Measurements from ENCODE around the gene IL21R.
"Not testable (repeated sequence)": the region's sequence is repeated elsewhere in the genome, so short reads cannot be mapped to it uniquely, and the experiment has no call there.

The IL21R gene

DNA sequence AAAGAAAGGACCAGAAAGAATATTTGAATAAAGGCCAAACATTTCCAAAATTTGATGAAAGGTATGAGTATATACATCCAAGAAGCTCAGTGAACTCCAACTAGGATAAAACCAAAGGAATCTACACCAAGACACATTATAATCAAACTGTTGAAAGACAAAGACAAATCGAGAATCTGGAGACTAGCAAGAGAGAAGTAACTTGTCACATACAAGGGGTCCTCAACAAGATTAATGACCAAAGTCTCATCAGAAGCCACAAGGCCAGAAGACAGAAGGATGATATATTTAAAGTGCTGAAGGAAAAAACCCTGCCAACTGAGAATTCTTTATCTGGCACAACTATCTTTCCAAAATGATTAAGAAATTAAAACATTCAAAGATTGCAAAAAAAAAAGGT lies 9.3 kb upstream of the IL21R start:
- TF ChIP-seq ZFX (IDR thresholded peaks at IDR 0.05; ENCODE audit: borderline replicate concordance): no peak
- TF ChIP-seq, protein P1, sequence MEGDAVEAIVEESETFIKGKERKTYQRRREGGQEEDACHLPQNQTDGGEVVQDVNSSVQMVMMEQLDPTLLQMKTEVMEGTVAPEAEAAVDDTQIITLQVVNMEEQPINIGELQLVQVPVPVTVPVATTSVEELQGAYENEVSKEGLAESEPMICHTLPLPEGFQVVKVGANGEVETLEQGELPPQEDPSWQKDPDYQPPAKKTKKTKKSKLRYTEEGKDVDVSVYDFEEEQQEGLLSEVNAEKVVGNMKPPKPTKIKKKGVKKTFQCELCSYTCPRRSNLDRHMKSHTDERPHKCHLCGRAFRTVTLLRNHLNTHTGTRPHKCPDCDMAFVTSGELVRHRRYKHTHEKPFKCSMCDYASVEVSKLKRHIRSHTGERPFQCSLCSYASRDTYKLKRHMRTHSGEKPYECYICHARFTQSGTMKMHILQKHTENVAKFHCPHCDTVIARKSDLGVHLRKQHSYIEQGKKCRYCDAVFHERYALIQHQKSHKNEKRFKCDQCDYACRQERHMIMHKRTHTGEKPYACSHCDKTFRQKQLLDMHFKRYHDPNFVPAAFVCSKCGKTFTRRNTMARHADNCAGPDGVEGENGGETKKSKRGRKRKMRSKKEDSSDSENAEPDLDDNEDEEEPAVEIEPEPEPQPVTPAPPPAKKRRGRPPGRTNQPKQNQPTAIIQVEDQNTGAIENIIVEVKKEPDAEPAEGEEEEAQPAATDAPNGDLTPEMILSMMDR (IDR thresholded peaks at IDR 0.05): no peak
- H3K27ac ChIP-seq: no peak overlapping the region

DNA sequence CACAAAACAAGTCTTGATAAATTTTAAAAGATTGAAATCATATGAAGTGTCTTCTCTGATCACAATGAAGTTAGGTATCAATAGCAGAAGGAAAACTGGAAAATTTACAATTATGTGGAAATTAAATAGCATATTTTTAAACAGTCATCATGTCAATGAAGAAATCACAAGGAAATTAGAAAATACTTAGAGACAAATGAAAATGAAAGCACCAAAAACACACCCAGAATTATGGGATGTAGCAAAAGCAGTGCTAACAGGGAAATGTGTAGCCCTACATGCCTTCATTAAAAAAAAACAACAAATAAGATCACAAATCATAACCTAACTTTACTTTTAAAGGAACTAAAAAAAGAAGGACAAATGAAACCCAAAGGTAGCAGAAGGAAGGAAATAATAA lies 7.5 kb upstream of the IL21R start:
- H3K27ac ChIP-seq: no peak overlapping the region
- TF ChIP-seq ZFX (IDR thresholded peaks at IDR 0.05; ENCODE audit: borderline replicate concordance): no peak
- TF ChIP-seq, protein P1 (IDR thresholded peaks at IDR 0.05): no peak

DNA sequence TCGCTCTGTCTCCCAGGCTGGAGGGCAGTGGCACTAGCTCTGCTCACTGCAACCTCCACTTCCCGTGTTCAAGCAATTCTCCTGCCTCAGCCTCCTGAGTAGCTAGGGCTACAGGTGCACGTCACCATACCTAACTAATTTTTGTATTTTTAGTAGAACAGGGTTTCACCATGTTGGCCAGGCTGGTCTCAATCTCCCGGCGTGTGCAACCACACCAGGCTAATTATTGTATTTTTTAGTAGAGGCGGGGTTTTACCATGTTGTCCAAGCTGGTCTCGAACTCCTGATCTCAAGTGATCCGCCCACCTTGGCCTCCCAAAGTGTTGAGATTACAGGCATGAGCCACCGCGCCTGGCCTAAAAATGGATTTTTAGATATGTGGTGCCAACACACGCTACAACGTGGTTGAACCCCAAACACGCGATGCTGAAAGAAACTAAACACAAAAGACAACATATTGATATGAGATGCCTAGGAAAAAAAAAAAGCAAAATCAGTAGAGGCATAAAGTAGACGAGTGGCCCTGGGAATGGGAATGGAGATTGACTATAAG lies 3.6 kb upstream of the IL21R start:
- H3K27ac ChIP-seq: not testable (repeated sequence)

DNA sequence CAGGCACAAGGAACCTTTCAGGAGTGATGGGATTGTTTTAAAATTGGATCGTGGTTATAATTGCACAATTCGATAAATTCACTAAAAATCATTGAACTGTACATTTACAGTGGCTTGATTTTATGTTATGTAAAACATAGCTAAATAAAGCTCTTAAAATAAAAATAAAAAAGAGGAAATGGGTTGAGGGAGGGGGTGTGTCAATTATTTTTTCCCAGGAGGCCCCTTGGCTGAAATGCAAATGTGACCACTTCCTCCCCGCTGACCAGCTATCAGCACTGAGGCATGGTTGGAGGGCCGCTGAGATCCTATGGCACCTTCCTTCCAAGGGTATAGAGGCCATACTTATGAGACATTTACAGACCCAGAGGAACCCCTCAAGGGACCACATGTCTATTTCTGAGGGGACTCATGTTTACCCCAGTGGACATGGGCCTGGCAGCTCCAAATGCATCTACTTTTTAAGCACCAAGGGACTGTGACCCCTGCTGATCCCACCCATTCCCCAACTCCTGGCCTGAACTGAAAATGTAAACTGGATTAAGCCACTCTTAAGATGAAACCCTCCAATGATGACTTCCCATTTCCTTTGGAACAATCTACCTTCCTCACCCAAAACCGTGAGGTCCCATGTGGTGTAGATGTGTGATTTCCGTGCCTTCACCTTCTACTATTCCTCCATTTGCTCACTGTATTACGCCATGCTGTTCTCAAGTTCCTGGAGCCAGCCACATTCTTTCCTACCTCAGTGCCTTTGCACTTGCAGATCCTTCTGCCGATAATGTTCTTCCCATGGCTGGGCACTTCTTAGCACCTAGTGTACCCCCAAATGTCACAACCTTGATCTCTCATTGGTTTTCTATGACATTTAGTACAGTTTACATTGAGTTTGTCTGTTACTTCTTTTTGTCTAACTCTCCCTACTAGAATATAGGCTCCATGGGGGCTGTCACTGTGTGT lies 2.8 kb upstream of the IL21R start:
- TF ChIP-seq, protein P1 (IDR thresholded peaks at IDR 0.05): no peak
- no peak for TF ChIP-seq ZFX (IDR thresholded peaks at IDR 0.05; ENCODE audit: borderline replicate concordance)
- no peak overlapping the region for H3K27ac ChIP-seq

DNA sequence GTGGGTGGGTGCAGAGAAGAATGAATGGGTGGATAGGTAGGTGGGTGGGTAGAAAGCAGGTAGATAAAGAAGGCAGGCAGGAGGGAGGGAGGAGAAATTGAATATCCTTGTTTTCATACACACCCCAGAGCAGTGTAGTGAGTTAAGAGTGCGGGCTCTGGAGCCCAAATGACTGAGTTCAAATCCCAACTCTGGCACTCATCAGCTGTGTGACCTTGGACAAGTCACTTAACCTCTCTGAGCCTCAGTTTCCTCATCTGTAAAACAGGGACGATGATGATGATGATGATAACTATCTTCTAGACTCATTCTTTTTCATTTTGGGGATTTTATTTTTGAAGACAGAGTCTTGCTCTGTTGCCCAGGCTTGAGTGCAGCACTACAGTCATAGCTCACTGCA lies 2.0 kb upstream of the IL21R start:
- H3K27ac ChIP-seq: no peak overlapping the region
- TF ChIP-seq, protein P1 (IDR thresholded peaks at IDR 0.05): no peak
- no peak for TF ChIP-seq ZFX (IDR thresholded peaks at IDR 0.05; ENCODE audit: borderline replicate concordance)

DNA sequence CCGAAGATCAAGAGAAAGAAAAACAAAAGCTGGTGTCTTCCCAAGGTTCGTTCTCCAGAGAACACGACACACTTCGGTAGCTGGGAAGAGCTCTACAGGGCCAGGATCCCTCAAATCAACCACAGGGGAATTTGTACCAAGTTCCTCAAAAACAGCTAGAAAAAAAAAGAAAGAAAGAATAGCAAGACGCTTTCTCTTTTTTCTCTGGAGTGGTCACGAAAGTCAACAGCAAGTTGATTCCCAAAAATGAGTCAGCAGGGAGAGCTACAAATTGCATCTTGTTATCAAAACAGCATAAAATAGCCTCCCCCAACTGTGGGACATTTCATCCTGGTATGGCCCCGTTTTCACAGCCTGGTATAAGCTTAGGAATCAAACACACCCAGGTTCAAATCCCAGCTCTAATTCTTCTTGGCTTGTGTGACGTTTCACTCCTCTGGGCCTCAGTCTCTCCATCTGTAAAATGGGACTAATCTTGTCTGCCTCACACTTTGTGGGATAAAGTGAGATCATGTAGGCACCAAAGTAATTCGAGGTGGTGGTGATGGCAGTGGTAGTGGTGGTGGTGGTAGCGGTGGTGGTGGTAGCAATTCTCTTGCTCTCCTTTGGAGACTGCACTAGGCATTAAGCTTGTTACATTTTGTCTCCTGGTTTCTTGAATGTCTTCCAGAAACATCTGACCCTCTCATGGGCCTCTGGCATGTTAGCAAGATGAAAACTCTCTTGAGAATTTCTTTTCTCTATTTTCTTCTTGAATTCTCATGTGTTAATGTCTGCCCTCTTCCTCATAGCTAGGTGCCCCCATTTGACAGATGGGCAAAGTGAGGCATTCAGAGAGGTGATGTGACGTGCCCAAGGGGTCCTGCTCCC lies 988 bp upstream of the IL21R start:
- no peak for TF ChIP-seq ZFX (IDR thresholded peaks at IDR 0.05; ENCODE audit: borderline replicate concordance)
- TF ChIP-seq, protein P1 (IDR thresholded peaks at IDR 0.05): no peak
- H3K27ac ChIP-seq: no peak overlapping the region

DNA sequence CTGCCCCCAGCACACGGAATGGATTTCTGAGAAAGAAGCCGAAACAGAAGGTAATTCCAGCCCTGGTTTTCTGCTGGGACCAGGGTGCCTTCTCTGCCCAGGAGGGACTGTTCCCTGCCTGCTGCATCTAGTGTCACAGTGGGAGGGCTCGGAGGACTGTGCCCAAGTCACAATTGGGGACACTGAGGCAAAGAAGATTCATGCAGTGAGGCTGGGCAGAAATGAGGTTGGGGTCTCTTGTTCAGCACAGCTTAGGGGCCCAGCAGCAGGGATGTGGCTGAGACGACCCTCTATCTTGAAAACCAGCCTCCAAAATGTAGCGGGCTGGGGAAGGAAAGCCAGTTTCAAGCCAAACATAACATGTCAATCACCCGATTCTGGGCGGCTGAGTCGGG lies 592 bp downstream of the IL21R start:
- no peak overlapping the region for H3K27ac ChIP-seq

More for the DNA sequence above, 592 bp downstream of the IL21R start:
- TF ChIP-seq ZFX (IDR thresholded peaks at IDR 0.05; ENCODE audit: borderline replicate concordance): no peak
- TF ChIP-seq, protein P1 (IDR thresholded peaks at IDR 0.05): no peak
